HG02610 (cell line): ENCODE measurements around the gene BAIAP2L2.
A peak's percentile ranks its signal among the peaks of the same experiment; 100 is the strongest.

Experiments used
- ATAC-seq: cut with Tn5 transposase; IDR thresholded peaks from one replicate; pipeline ENCODE4 v1.9.1; 2021; ENCODE audit warnings: mild to moderate bottlenecking, moderate library complexity; ENCODE audit not compliant: unreplicated experiment

Gene BAIAP2L2

DNA sequence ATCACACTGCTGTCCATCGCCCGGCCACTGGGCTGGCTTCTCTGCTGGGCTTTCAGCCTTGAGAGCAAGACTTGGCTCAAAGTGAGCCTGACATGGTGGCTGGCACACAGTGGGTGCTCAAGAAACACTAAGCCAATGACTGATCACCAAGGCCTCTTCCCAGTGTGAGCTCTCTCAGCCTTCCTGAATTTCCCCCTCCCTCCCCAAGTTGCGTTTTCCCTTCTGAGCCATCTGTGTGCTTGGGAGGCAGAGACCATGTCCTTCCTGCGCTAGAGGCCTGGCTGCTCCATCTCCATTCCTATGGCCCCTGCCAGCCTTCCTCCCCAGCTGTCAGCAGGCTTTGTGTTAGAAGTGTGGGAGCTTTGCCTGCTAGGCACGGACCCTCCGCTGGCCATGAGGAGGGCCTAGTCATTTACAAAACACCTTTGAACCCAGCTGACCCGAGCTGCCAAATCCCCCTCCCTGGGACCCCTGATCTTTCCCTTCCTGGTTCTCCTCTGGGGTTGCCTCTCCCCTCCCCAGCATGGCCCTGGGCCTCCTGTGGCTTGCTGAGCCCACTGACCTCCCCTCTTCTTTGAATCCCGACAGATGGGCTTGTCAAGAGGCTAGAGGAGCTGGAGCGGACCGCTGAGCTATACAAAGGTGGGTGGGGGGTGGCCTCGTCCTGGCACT, 40.1 kb downstream of the BAIAP2L2 start:
- ATAC-seq, result no peak

GRCh38 chr22:38069372-38070249, 40.9 kb downstream of the BAIAP2L2 start:
- no peak for ATAC-seq

DNA sequence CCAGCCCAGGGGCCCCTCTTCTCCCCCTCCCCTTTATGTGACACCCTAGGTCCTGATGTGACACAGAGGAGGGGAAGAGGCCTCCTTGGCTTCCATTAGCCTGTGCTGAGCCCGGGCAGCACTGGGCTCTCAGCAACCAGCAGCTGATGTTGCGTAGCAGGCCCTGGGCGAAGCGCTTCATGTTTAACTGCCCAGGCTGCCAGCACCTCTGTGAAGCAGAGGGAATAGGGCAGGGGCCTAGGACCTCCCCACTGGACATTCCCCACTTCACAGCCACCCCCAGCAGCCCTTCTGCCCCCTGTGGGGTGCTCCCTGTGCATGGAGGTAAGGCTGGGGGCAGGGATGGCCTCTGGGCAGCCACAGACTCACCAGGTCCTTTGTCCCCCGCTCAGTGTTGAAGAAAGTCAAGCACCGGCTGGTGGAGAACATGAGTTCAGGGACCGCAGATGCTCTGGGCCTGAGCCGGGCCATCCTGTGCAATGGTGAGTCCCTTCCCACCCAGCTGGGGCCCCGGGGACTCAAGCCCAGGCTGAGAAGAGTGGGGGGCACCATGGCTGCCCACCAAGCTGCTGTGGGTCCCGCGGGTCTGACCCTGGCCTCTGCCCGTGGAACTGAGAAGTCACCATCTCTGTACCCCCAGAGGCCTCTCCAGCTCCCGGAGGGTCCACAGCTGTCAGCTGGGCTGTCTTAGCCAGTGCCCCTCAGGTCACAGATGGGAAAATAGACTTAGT, 41.7 kb downstream of the BAIAP2L2 start:
- no peak for ATAC-seq

GRCh38 chr22:38067761-38068360, 42.6 kb downstream of the BAIAP2L2 start:
- ATAC-seq, result no peak

DNA sequence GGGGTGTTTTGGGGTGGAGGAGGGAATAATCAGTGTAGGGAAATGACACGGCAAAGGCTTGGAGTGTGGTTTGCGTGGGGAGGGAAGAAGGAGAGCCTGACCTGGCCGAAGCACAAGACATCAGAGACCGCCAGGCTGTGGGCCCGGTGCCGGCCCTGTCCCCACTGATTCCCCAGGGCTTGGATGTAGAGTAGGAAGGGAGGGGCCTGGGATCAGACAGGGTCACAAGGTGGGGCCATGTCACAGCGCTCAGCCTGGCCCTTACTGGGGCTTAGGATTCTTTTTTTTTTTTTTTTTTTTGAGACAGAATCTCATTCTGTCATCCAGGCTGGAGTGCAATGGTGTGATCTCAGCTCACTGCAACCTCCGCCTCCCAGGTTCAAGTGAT, 43.5 kb downstream of the BAIAP2L2 start:
- ATAC-seq, result no peak

DNA sequence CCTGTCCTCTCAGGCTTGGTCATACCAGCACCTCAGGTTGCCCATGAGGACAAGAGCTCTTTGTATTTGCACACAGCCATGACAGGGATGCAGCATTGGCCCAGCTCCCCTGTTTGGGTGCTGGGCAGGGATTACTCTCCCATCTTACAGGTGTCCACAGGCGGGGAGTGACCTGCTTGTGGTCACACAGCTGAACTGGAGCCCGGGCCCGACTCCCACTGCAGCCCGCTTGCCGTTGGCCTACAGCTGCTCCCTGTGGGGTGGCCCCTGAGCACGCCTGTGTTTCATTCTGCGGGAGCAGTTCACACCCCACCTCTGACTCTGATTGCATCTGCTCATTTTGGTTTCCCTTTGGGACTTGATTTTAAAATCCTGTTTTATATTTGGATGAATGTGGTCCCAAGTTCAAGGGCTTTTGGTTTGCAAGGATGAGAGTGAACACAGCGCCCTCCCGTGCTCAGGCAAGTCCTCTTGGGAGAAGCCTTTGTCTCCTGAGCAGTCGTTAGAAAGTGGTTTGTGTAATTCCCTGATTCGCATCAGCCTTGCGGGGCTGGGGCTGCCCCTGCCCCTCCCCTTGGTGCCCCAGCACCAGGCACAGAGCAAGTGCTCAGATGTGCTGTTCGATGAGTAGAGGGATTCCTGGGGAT, 44.0 kb downstream of the BAIAP2L2 start:
- ATAC-seq, result no peak

- no peak for ATAC-seq
These were observed 44.9 kb downstream of the BAIAP2L2 start for GRCh38 chr22:38065539-38065938.

GRCh38 chr22:38062791-38063190, 47.7 kb downstream of the BAIAP2L2 start:
- no peak for ATAC-seq

DNA sequence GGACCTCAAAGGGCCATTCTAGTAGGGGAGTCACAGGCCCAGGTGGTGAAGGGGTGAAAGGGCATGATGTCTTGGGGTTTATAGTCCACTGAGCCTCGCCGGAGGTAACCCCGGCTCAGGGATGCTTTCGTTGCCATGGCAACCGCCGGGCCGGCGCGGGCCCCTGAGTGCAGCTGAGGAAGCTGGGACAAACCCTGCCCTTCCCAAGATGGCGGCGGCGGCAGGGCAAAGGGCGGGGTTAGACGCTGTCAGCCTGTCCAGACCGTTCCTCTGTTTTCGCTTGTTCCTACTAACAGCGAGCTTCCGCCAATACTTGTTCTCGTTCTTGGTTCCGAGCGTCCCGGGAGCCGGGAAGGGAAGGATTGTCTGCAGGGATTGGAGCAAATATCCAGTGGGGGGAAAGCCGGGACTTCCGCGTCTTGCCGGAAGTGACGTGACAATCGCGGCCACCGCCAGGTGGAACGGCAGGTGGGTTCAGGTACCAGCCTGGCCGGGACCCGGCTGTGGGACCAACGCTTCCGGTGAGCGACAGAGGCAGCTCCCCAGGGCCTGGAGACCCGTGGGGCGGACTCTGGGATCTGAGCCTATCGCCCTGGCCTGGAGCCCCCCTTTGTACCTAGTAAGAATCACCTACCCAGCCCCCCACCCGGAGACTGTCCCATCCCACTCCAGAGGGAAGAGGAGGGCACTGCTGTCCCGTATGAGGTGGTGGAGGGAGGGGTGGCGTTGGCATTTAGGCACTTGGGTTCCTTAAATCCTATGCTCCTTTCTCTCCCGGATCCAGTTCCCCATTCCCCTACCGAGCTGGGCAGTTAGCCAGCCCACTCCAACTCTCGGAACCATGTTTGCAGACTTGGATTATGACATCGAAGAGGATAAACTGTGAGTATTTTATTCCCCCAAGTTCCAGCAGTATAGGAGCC, 53.3 kb downstream of the BAIAP2L2 start, which contains the start of gene PICK1:
Gene PICK1 (plus strand): TSS at position 436 of the 923 bp plus-strand sequence. CDS start 406 bp downstream, at position 842.
- ATAC-seq, result peak; percentile 57

GRCh38 chr22:38051900-38052862, 58.3 kb downstream of the BAIAP2L2 start:
- peak; percentile 46 for ATAC-seq

- no peak for ATAC-seq
These were observed 59.2 kb downstream of the BAIAP2L2 start for GRCh38 chr22:38051261-38051660.

DNA sequence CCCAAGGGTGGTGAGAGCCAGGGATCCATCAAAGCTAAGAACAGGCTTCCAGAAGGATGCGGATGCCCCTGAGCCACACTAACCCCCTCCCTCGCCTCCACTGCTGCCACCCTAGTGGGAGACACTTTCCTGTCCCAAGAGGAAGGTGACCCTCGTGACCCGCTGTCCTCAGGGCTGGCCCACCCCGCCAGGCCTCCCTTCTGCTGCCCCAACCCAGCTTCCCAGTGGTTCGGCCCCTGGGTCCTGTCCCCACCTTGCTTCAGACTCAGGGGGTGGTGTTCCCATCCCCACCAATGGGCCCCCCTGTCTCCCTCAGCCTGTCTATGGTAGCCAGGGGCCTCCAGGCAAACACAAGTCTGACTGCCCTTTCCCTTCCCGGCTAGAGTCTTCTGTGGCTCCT, 59.8 kb downstream of the BAIAP2L2 start:
- ATAC-seq, result no peak

DNA sequence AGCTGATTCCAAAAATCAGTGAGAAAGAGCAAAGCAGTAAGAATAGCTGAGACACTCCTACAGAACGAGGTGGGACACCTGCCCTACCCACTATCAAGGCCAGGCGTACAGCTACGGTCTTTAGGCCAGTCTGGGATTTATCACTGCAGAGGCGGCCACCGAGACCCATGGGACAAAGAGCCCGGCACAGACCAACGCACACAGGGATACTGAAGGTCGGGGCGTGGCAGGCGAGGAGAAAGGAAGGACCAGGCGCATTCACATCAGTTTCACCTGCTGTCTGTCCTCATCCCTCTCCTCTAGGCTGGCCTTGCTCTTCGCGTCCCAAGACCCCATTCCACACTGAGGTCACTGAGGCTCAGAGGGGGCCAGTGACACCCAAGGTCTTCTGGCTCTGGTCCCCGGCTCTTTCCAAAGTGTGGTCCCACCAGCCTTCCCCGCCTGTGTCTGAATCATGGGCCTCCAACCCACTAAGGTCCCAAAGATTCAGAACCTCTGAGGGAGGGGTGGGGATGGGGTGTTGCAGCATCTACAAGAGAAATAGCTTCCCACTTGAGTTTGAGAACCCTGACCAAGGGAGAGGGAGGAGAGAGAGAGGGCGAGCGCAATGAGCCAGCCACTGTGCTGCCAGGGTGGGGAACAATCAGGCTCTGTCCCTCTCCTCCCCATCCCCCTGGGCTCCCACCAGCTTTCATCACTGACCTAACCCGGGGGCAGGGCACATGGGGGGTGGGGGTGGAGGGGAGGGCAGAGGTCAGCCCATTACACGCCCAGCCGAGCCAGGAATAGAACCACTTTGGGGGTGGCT, 60.5 kb downstream of the BAIAP2L2 start:
- ATAC-seq, result no peak

GRCh38 chr22:38046070-38046748, 64.3 kb downstream of the BAIAP2L2 start:
- no peak for ATAC-seq

DNA sequence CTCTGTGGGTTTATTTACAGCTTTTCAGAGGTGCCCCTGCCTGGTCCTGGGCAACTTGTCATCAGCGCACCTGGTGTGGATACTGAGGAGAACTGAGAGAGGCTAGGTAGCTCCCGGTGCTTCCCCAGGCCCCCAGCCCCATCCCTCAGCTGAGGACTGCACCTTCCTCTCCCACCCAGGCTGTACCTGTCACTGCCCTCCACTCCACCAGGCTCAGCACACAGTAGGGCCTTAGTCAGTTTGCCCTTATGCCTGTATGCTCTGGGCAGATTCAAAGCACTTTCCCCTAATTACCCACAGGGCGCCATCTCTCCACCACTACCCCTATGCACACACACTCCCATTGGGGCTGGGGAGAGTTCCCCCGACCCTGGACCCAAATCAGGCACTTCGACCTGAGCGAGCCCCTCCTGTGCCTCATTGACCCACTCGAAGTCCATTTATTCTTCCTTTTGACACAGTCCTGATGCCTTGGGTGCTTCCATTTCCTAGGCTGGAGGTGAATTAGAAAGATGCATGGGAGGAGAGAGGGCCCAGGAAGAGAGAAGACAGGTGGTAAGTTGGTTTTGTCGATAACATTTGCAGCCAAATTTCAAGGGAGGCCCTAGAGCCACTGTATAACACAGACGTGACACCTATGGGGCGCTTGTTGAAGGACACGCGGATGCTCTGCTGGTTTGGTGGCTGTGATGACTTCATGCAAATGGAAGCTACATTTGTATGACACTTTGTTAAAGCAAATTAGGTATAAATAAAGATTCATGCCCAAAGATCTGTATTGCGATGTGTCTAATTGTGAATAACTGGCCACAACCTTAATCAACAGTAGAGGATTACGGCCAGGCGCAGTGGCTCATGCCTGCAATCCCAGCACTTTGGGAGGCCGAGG, 67.1 kb downstream of the BAIAP2L2 start:
- ATAC-seq, result no peak

- ATAC-seq, result no peak
These were observed 68.0 kb downstream of the BAIAP2L2 start for GRCh38 chr22:38042488-38042790.
